HG02798 (cell line): ENCODE results near the gene FAM151B.

Source experiments
- ATAC-seq: cut with Tn5 transposase; IDR thresholded peaks from one replicate; pipeline ENCODE4 v1.9.1; 2021; ENCODE audit warnings: mild to moderate bottlenecking; ENCODE audit not compliant: unreplicated experiment, poor library complexity

Gene FAM151B

DNA sequence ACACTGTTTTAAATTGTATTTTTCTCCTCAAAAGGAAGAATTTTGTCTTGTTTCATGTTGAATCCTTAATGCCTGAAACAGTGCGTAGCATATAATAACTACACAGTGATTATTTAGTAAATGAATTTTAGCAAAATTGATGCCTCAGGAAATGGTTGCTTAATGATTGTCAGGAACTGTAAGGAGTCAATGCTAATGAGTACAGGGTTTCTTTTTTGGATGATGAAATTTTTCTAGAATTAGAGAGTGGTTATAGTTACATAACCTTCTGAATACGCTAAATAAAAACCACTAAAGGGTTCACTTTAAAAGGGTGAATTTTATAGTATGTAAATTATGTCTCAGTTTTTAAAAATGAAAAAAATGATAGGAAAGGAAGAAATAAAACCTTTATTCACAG lies 14.9 kb downstream of the FAM151B start:
- ATAC-seq = no peak

GRCh38 chr5:80503641-80504040 lies 15.7 kb downstream of the FAM151B start:
- no peak for ATAC-seq

- ATAC-seq = no peak
These were observed 16.9 kb downstream of the FAM151B start for GRCh38 chr5:80504833-80505232.

GRCh38 chr5:80507663-80508062 lies 19.8 kb downstream of the FAM151B start:
- no peak for ATAC-seq

DNA sequence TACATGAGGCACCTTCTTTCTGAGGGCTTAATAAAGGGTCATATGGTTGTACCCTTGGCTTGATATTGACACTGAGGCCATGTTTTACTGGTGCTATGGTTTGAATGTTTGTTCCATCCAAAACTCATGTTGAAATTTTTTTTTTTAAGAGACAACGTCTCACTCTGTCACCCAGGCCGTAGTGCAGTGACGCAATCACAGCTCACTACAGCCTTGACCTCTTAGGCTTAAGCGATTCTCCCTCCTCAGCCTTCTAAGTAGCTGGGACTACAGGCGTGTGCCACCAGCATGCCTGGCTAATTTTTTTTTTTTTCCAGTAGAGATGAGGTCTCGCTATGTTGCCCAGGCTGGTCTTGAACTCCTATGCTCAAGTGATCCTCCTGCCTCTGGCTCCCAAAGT lies 20.9 kb downstream of the FAM151B start:
- ATAC-seq = no peak

DNA sequence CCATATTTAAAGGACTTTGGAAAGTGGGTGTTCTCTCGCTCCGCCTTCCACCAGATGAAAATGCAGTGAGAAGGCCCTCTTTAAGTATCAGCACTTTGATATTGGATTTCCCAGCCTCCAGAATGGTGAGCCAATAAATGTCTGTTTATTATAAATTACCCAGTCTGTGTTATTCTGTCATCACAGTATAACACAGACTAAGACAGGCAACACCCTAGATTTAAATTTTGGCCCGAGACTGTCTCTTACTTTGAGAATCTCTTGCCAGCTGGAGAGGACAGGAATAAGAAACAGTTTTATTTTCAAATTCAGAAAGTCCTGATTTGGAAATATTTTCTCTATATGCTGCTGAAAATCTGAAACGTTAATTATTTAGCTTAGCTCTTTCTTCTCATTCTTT lies 21.5 kb downstream of the FAM151B start:
- ATAC-seq = no peak

DNA sequence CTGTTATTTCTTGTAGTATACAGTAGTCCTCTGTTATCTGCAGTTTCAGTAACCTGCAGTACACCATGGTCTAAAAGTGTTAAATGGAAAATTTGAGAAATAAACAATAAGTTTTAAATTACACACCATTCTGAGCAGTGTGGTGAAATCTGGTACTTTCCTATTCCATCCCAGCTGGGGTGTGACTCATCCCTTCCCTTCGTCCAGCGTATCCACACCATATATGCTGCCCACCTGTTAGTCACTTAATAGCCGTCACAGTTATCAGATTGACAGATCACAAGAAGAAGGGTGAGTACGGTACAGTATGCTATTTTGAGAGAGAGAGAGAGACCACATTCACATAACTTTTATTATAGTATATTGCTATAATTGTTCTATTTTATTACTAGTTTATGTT lies 28.9 kb downstream of the FAM151B start:
- peak; percentile 69 for ATAC-seq

GRCh38 chr5:80540691-80541090 lies 52.8 kb downstream of the FAM151B start:
- no peak for ATAC-seq

DNA sequence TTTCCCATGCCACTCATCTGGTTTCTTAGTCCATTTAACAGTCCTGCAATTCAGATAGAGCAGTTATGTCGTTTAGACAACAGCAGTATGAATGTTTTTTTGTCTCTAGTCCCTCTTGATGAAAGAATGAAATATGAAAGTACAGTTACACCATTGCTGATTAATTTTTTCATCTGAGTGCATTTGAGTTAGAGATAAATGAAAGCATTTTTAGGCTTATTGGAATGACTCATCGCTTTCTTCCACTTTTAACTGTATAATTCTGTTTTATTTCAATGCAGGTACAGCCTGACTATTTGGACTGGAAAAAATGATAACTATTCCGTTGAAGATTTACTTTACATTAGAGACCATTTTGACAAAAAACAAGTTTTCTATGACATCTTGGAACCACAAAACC lies 53.5 kb downstream of the FAM151B start:
- no peak for ATAC-seq

DNA sequence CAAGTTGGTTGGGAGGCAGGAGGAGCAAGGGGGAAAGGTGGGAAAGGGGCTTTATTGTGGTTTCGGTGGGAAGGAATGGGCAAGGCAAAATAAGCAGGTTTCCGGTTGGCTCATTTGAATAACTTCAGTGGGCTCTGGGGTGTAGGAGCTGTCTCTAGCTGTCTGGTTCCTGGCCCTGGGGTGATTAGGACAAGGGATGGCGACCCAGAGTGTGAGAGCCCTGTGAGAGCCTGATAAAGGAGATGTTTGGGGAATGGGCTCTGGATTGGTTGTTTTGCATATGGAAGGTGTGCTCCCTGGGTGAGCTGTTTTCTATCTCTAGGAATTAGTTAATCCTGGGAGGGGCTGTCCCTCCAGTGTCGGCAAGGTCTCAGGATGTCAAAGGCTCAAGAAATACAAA lies 66.7 kb downstream of the FAM151B start:
- ATAC-seq = no peak

DNA sequence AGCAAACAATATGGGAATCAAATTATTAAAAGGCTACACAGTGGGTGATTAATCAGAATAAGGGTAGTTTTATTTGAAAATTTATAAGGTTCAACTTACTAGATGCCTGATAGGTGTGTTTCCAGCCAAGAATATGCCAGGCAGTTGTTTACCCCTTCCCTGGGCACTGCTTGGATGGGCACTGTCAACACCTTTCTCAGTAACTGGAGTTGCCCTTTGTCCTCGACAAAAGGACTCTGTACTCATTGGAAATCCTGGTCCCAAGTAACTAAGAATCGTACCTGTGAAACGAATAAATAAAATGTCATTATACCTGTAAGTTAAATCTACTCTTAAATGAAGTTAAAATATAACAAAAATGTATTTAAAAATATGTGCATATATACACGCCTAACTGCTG lies 67.2 kb downstream of the FAM151B start:
- ATAC-seq = no peak

DNA sequence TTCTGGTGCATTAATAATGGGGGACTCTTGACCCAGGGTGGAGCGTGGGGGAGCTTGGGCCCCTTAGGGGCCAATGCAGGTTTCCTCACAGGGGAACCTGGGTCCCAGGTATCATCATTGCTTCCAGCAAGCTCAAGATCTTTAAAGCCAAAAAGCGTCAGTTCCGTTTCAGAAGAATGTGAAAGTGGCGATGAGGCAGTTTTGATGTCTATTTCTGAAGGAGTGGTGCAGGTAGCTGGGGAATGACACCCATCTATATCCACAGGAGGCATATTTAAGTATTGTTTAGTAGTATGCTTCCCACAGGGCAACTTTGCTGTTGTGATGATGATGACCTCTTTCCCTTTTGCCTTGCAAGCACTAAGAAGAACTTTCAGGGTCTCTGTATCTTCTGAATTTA lies 71.3 kb downstream of the FAM151B start:
- no peak for ATAC-seq

DNA sequence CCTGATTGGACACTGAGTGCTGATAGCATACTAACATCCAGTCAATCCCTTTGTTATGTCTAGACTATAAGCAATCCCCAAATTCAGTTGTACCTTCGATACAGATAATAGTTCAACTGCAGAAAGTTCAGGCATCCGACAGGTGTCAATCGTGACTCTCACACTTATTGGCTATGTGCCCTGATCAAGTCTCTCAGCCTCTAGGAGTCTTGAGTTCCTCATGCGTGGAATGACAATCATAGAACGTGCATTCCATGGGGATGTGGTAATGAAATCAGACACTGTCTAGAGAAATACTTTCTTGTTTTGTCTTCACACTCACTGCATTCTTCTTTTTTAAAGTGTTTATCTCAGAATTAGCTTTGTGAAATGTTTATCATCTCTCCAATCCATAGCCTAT lies 77.4 kb downstream of the FAM151B start:
- no peak for ATAC-seq

DNA sequence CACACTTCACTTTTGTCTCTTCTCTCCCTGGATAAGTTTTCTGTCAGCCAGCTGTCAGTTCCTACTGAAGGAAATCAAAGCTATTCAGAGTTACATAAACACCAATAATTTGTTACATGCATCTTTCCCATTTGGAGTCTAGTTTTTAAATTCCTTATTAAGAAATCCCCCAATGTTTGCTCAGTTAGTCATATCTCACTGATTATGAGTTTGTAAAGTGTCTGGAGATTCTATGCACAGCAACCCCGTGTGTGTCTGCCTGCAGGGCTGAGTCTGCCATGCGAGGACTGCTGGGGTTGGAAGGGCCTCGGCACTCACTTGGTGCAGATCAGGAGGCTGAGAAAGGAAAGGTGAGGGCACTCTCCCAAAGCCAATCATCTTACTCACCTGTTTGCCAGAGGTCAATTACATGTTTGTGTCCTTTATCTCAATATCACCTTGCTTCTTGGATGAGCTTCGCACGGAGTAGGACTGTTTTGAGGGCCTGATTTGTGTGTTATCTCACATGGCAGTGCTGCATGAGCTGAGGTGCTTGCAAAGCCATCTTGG lies 78.9 kb downstream of the FAM151B start:
- ATAC-seq = no peak

DNA sequence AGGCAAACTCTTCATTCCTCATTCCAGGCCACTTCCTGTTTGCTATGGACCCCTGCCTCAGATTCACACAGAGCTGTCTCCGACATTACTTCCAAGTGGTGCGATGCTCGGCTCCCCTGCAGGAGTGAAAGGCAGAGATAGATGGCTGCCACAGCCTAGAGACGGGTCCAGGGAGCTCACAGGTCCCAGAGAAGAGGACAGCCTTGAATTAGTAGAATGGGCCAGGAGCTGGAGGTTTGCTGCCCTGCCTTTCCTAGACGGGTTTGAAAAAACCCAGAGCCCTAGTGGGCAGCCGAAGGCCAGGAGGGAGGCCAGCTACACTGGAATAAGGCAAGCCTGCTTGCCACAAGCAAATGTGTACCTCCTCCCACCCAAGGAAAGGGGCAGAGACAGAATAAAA lies 80.4 kb downstream of the FAM151B start:
- no peak for ATAC-seq

DNA sequence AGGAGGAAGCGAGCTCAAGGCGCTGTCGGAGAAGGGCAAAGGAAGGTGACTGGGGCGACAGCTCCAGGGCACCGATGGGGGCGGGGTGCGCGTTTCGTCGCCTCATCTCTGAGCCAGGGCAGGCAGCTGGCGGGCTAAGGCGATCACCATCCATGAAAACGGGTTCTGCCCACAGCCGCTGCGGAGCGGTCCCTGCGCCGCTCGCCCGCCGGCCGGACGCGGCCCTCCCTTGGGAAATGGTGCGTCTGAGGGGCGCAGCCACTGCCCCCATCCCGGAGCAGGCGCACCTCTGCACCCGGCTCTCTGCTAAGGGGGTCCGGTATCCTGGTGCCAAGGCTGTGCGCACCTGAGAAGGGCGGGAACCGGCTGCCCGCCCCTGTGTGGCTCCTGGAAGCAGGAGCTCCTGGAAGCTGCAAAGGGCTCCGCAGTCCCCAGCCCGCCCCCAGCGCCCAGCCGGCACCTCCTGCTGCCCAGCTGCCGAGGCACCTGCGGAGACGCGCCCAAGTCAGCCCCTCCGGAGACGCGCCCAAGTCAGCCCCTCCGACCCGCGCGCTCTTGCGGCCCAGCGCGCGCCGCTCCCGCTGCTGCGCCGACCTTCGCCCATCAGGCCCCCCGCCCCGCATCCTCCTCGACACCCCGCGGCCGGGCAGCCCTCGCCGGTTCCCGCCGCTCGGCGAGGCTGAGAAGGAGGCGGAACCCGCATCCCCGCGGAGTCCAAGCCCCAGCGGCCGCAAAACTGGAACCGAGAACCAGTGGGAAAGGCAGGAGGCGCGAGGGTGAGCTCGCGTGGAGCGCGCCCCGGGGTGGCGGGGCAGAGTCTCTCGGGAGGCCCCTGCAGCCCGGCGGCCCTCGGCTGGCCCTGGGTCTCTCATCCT lies 81.4 kb downstream of the FAM151B start:
- no peak for ATAC-seq

DNA sequence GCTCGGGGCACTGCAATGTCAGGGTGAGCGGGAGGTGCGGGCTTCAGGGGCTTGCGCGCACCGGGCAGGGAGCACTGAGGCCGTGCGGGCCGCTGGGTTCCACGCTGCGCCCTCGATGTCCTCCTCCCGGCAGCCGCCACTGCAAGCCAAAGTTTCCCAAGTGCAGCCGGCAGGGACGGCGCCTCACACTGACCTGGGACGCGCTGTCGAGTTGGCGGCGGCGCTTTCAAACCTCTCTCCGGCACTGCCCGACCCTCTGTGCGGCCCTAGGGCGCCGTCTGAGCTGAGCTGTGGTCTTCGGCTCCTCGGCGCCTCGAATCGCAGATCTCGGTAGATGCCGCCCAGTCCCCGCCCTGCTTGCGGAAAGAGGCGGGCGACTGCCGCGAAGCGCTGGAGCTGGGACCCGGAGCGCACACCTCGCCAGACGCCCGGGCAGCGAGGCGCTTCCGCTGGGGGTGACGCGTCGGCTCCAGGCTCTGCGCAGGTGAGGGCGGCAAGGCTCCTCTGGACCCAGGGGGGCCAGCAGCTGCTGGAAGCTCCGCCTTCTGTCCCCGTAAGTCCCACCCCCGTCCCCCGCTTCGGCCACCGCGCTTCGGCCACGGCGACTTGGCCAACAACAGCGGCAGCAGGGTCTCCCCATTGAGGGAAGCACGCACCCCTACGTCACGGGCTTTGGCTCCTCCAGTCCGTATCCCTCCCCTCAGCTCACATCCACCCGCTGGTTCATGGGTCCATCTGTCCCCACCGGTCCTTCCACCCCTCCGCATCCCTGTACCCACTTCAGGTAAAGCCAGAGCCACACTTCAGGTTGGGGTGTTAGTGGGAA lies 82.3 kb downstream of the FAM151B start, which contains the start of gene ANKRD34B:
Gene ANKRD34B, minus strand, starts transcription at position 320 of the 826 bp plus-strand sequence. CDS start 10,261 bp downstream, outside the sequence.
- ATAC-seq = no peak

GRCh38 chr5:80573062-80573461 lies 85.2 kb downstream of the FAM151B start:
- ATAC-seq = no peak

GRCh38 chr5:80576383-80576782 lies 88.5 kb downstream of the FAM151B start:
- ATAC-seq = no peak

DNA sequence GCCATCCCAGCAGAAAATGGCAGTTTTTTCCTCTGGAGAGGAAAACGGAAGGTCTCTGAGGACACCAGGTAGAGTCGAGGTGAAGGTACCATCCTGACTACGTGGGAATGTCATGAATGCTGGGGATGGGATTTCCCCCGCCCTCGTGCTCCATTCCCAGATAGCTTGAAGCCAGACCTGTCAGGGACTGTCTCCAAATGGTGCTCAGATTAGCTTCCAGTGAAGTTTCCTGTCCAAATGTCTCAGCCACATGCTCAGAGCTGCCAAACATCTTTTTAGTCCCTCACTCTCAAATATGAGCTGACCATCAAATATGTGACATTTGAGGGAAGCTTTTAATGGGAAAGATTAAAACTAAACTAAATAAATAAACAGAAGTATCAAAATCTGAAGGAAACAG lies 89.8 kb downstream of the FAM151B start:
- no peak for ATAC-seq

- no peak for ATAC-seq
These were observed 91.2 kb downstream of the FAM151B start for GRCh38 chr5:80579050-80579449.
